Stimulated activated naive CD8-positive, alpha-beta T cell treated with anti-CD3 and anti-CD28 coated beads, Interleukin-15, amount 100 ng/mL, for 72 hours (primary cell): ENCODE results near the gene RPL7A.
A peak's percentile ranks its signal among the peaks of the same experiment; 100 is the strongest.

Source experiments
- ATAC-seq: fragments of 150-1000 bp; cut with Tn5 transposase; 2 replicates; pipeline ENCODE4 v1.10.0; 2021; ENCODE audit warnings: mild to moderate bottlenecking, moderate library complexity
- DNase-seq, 2 donors: peaks; one replicate each; pipeline ENCODE4 v3.0.0; 2021 to 2022
- H3K27ac Mint-ChIP-seq, 2 donors: one replicate each; pipeline ENCODE4 v1.8.0; 2022; ENCODE audit warnings: mild to moderate bottlenecking in 2 of 2, mixed read lengths in 2 of 2, moderate library complexity in 2 of 2
- H3K27me3 Mint-ChIP-seq: one replicate; pipeline ENCODE4 v1.8.0; 2022; ENCODE audit warnings: mixed read lengths
- H3K4me1 Mint-ChIP-seq: one replicate; pipeline ENCODE4 v1.8.0; 2022; ENCODE audit warnings: mild to moderate bottlenecking, mixed read lengths
- H3K4me3 Mint-ChIP-seq, 2 donors: one replicate each; pipeline ENCODE4 v1.8.0; 2022; ENCODE audit warnings: mild to moderate bottlenecking in 2 of 2, mixed read lengths in 2 of 2, moderate library complexity in 1 of 2
- H3K9me3 Mint-ChIP-seq, 2 donors: one replicate each; pipeline ENCODE4 v1.8.0; 2022; ENCODE audit warnings: mixed read lengths in 2 of 2

Gene RPL7A

DNA sequence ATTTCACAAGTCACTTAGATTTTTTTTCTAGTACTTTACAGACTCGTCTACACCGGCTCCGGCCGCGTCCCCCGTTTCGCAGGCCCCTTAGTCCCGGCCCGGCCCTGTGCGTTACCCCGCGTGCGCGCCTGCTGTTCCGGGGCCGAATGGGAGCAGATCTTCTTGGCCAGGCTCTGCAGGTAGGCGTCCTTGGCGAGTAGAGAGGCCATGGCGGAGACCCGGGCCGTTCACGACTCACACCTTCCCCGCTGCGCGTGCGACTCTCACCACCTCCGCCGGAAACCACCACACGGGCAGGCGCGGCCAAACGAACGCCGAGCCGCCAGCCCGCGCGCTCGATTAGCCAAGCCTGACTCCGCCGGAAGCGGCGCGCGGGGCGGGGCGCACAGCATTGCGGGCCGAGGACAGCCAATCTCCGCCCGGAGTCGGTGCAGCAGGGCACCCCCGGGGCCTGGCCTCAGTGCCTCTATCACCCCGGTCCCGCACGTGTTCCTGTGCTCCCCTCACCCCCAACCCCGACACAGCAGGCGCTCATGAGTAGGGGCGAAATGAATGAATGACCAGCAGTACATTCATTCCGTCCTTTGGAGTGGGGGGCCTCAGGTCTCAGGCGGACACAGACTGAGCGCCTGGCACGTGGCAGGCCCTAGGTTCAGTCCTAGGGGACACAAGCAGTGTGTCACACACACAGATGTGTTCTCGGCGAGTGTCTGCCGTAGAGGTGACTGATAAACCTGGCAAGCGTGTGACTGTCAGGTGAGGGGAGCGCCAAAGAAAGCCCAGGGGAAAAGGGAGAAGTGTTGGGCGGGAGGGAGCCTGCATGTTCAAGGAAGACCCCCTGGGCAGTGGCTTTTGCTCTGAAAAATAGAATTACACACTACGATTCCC, 11.8 kb upstream of the RPL7A start, which contains the start of gene SURF6:
SURF6 (minus strand) TSS at position 265 of the 888 bp plus-strand sequence; CDS start at position 209, 56 bp downstream.
- DNase-seq (peak; percentile 92 to 94), ATAC-seq (peak; percentile 95)
- peaks cover 84% of the 10 kb centered on the region for H3K4me1 Mint-ChIP-seq
- peak within 1 kb of the TSS; percentile 96 to 99 for H3K4me3 Mint-ChIP-seq
- peak within 1 kb of the TSS; percentile 98 for H3K27ac Mint-ChIP-seq
- H3K9me3 Mint-ChIP-seq = no peaks in the 10 kb centered on the region
- H3K27me3 Mint-ChIP-seq = no peaks in the 10 kb centered on the region

DNA sequence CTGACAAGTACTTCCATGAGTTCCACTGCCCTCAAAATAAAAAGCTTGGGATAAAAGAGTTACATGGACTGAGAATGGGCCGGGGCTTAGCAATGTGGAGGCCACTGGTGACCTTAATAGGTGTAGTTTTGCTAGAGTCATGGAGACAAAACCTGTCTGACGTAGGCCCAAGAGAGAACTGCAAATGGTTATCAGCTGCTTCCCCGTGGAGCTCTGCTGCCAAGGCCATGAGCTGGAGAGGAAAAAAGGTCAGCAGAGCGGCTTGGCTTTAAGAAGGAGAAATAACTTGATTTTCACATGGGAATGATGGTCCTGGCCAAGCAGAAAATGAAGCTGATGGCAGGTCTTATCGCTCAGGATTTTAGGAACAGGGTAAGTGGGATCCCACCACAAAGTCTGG, 8.4 kb upstream of the RPL7A start:
- DNase-seq (no peak), ATAC-seq (no peak)
- no peaks in the 10 kb centered on the region for H3K27me3 Mint-ChIP-seq
- no peak overlapping the region for H3K4me3 Mint-ChIP-seq
- no peaks in the 10 kb centered on the region for H3K9me3 Mint-ChIP-seq
- peak overlapping the region in 1 of 2 donors; percentile 84 for H3K27ac Mint-ChIP-seq
- H3K4me1 Mint-ChIP-seq = peaks cover 72% of the 10 kb centered on the region

DNA sequence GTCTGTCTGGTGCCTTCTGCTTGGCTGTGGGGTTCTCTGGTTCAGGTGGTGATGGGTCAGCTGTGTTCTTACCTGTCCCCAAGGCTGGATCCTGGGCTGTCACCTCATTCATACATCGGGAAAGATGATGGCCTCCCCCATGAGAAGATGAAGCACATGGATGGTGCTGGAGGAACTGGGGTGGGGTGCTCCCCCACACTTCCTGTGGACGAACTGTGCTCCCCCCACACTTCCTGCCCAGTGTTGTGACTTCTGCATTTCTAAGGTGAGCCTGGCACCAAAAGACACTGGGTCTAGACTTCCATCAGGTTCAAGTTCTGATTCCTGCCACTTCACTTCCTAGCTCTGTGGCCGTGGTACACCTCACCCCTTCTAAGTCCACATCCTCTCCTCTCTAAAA, 7.8 kb upstream of the RPL7A start:
- Mint-ChIP-seq H3K9me3 (no peaks in the 10 kb centered on the region), H3K27ac (peak overlapping the region; percentile 87 to 93), H3K4me1 (peaks cover 65% of the 10 kb centered on the region), H3K27me3 (no peaks in the 10 kb centered on the region), H3K4me3 (no peak overlapping the region)
- ATAC-seq = no peak
- DNase-seq = no peak

DNA sequence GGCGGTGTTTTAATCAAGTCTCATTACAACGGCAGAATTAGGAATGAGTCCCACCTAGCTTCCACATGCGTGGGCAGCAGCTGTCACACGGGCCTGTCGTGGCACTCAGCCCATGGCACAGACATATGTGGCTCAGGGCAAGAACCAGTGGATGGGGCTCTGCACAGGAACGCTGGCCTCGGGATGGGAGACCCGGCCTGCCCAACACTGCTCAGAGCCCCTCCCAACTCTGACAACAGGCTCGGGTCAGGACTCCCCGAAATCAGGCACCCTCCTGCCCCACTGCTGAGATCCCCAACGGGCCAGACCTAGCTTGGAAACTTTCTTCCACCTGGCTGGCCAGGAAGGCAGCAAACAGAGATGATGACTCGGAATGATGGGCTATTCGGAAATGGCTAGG, 7.1 kb upstream of the RPL7A start:
- DNase-seq (no peak), ATAC-seq (no peak)
- Mint-ChIP-seq H3K27ac (peak overlapping the region in 1 of 2 donors; percentile 93), H3K9me3 (no peaks in the 10 kb centered on the region), H3K27me3 (no peaks in the 10 kb centered on the region), H3K4me3 (no peak overlapping the region), H3K4me1 (peaks cover 61% of the 10 kb centered on the region)

- DNase-seq (no peak), ATAC-seq (no peak)
- H3K4me3 Mint-ChIP-seq = no peak overlapping the region
- peaks cover 61% of the 10 kb centered on the region for H3K4me1 Mint-ChIP-seq
- no peaks in the 10 kb centered on the region for H3K27me3 Mint-ChIP-seq
- H3K27ac Mint-ChIP-seq = peak overlapping the region in 1 of 2 donors; percentile 76
- no peaks in the 10 kb centered on the region for H3K9me3 Mint-ChIP-seq
Measured at GRCh38 chr9:133341369-133342068, 6.5 kb upstream of the RPL7A start.

DNA sequence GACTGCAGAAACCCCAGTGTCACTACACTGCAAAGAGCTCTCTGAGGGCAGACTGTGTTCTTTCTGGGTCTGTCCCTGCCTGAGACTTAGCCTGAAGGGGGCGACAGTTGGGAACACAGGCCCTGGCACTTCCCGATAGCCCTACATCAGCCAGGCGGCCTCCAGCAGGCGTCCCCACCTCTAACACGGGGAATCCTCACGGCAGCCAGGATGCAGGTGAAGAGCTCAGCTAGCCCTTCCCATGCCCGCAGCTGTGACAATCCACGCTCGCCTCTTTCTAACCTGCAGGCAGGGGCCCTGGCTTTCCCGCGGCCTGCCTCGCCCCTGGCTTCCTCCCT, 6.0 kb upstream of the RPL7A start:
- no peak for ATAC-seq
- no peaks in the 10 kb centered on the region for H3K9me3 Mint-ChIP-seq
- H3K4me1 Mint-ChIP-seq = peaks cover 61% of the 10 kb centered on the region

GRCh38 chr9:133342570-133342969, 5.4 kb upstream of the RPL7A start:
- ATAC-seq (no peak), DNase-seq (no peak)
- Mint-ChIP-seq H3K4me3 (no peak overlapping the region), H3K27me3 (no peaks in the 10 kb centered on the region), H3K27ac (peak overlapping the region in 1 of 2 donors; percentile 76), H3K4me1 (peaks cover 62% of the 10 kb centered on the region), H3K9me3 (no peaks in the 10 kb centered on the region)

More for the DNA sequence above, 6.0 kb upstream of the RPL7A start:
- DNase-seq = no peak
- H3K27me3 Mint-ChIP-seq = no peaks in the 10 kb centered on the region
- no peak overlapping the region for H3K4me3 Mint-ChIP-seq
- peak overlapping the region; percentile 61 to 76 for H3K27ac Mint-ChIP-seq

DNA sequence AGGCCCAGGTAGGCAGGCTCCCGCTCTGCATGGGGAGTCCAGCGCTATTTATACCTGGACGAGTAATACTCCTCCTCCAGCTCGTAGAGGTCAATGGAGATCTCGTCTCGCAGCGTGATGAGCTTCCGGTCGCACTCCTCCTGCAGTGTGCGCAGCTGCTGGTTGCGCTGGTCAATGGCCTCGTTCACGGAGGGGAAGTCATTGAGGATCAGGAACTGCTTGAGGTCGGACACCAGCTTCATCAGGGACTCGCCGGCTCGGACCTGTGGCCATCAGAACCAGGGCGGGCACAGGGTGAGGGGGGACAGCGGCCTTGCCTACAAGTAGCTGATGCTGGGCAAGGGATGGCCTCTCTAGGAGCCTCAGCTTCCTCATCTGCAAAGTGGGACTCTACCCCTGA, 3.9 kb upstream of the RPL7A start:
- DNase-seq (no peak), ATAC-seq (no peak)
- Mint-ChIP-seq H3K4me1 (peaks cover 62% of the 10 kb centered on the region), H3K9me3 (no peaks in the 10 kb centered on the region), H3K4me3 (no peak overlapping the region), H3K27me3 (no peaks in the 10 kb centered on the region), H3K27ac (no peak overlapping the region)

DNA sequence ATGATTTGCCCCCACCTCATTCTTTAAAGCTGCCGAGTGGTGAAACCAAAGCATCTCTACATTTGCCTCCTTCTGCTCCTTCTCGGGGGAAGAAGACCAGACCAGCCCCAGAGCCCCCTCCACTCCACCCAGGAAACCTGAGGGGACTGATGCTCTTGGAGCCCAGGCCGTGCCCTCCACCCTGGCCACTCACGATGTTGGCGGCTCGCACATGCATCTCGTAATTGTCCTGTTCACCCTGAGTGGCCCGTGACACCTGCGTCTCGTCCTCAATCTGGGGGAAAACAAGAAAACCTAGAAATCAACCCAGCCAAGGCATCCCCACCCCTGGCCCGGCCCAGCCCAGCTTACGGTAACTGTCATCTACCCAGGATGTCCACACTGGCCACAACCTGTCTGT, 3.0 kb upstream of the RPL7A start:
- DNase-seq (no peak), ATAC-seq (no peak)
- Mint-ChIP-seq H3K4me3 (no peak overlapping the region), H3K4me1 (peaks cover 62% of the 10 kb centered on the region), H3K27ac (no peak overlapping the region), H3K27me3 (no peaks in the 10 kb centered on the region), H3K9me3 (no peaks in the 10 kb centered on the region)

GRCh38 chr9:133345596-133345995, 2.4 kb upstream of the RPL7A start:
- Mint-ChIP-seq H3K27ac (no peak overlapping the region), H3K4me1 (peaks cover 62% of the 10 kb centered on the region), H3K27me3 (no peaks in the 10 kb centered on the region), H3K9me3 (no peaks in the 10 kb centered on the region), H3K4me3 (no peak overlapping the region)
- ATAC-seq (no peak), DNase-seq (no peak)

GRCh38 chr9:133346021-133346785, 1.8 kb upstream of the RPL7A start:
- no peak for ATAC-seq
- peaks cover 59% of the 10 kb centered on the region for H3K4me1 Mint-ChIP-seq

DNA sequence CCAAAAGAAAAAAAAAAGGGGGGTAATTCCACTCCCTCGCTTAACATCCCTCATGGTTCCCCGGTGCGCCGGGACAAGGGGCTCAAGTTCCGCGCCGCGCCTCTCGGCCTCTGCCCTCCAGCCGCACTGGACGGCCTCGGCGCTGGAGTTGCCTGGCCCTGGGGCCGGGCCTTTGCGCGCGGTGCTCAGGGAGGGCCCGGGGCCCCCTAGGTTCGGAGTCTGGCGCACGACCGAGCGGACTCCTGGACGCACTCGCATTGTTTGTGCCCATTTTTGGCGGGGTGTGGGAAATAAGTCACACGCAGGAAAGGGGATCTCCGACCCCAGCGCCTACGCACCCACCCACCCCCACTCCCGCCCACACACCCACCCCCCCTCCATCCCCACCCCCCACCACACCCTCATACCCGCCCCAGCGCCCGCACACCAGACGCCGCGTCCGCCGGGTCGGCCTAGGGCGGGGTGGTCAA, 468 bp upstream of the RPL7A start:
- H3K27me3 Mint-ChIP-seq = no peaks in the 10 kb centered on the region
- H3K27ac Mint-ChIP-seq = peak overlapping the region; percentile 100
- peak overlapping the region; percentile 96 to 99 for H3K4me3 Mint-ChIP-seq
- H3K9me3 Mint-ChIP-seq = no peaks in the 10 kb centered on the region
- H3K4me1 Mint-ChIP-seq = peaks cover 55% of the 10 kb centered on the region
- ATAC-seq (peak; percentile 70), DNase-seq (peak; percentile 64 to 65)

More at GRCh38 chr9:133346021-133346785, 1.8 kb upstream of the RPL7A start:
- Mint-ChIP-seq H3K27ac (peak overlapping the region; percentile 91 to 92), H3K9me3 (no peaks in the 10 kb centered on the region), H3K27me3 (no peaks in the 10 kb centered on the region), H3K4me3 (peak overlapping the region; percentile 96 to 99)
- DNase-seq = no peak

- ATAC-seq = no peak
- peak overlapping the region; percentile 96 to 99 for H3K4me3 Mint-ChIP-seq
Measured at GRCh38 chr9:133348718-133349573, 928 bp downstream of the RPL7A start.

GRCh38 chr9:133349965-133350616, 2.1 kb downstream of the RPL7A start:
- Mint-ChIP-seq H3K4me1 (peaks cover 69% of the 10 kb centered on the region), H3K4me3 (peak overlapping the region; percentile 96 to 99), H3K27ac (peak overlapping the region; percentile 40 to 100), H3K9me3 (no peaks in the 10 kb centered on the region), H3K27me3 (no peaks in the 10 kb centered on the region)
- no peak for ATAC-seq
- no peak for DNase-seq

More at GRCh38 chr9:133348718-133349573, 928 bp downstream of the RPL7A start:
- Mint-ChIP-seq H3K27ac (peak overlapping the region; percentile 100), H3K4me1 (peaks cover 61% of the 10 kb centered on the region), H3K9me3 (no peaks in the 10 kb centered on the region), H3K27me3 (no peaks in the 10 kb centered on the region)
- no peak for DNase-seq
